Measurements from ENCODE around the gene HSPB6. TPM values are rescaled to one million over a fixed set of nuclear protein-coding genes. Genes with fewer than 3 reads are reported as not detected.
"Not testable (repeated sequence)": the region's sequence is repeated elsewhere in the genome, so short reads cannot be mapped to it uniquely, and the experiment has no call there.

HSPB6 gene
- 0.17 TPM in 1 of 2 replicates, not detected in the other for total RNA-seq (2014; rRNA removed; shearing (Covaris generic))
- polyA plus RNA-seq (2015; cell fraction: cytosol; rRNA removed) = 1.2 and 1.4 TPM in 2 replicates
- polyA plus RNA-seq (2015; cell fraction: nucleus; rRNA removed) = 0.31 and 1.0 TPM in 2 replicates

DNA sequence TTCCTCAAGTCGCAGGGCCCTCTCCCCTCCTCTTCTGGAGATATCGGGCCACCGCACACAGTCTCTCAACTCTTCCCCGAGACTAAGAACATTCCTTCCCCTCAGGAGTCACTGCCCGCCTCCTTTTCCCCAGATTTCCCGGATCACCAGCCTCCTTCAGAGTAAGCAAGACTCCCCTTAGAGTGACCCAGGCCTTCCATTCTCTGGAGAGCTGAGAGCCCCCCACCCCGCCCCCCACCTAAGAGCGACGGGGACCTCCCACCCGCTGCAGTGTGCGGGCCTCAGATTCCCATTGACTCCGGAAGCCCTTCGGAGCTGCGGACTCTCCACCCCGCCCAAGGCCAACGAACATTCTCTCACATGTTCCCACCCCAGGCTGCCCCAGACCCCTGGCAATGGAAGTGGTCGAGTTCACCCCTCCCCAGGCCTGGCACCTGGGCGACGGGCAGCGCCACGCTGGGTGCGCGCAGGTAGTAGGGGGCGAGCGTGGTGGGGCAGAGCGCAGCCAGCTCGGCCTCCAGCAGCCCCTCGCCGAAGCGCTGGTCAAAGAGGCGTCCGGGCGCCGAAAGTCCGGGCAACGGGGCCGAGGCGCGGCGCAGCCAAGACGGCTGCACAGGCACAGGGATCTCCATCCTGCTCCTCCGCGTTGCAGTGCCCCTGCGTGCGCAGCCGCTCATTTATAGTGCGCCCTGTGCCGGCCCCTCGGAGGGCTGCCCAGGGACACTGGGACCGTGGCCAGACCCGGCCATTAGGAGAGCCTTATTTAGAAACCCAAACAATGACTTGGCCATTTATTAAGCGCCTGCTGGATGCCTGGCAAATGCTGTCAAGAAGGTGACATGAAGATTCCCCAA lies at the start of gene HSPB6:
TSS of gene HSPB6 (minus strand) at position 653 of the 854 bp plus-strand sequence. CDS start at position 632, 21 bp downstream.
- no peak for DNase-seq (ENCODE audit: low read depth)

DNA sequence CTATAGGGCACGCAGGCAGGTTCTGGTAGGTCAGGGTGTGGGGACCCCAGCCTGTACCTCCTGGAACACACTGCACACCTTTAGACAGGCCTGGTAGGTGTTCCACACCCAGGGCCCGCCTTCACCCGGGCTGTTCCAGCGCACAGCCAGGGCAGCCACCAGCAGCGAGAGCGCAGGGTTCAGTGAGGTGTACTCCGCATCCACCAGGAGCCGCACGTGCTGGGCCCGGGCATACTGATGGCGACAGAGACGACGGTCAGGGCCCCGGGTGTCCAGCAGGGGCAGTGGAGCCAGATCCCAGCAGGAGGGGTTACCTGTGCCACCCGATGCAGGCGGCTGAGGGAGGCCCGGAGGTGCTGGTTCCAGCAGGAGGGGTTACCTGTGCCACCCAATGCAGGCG lies 49.8 kb upstream of the HSPB6 start:
- DNase-seq (ENCODE audit: low read depth) = no peak

DNA sequence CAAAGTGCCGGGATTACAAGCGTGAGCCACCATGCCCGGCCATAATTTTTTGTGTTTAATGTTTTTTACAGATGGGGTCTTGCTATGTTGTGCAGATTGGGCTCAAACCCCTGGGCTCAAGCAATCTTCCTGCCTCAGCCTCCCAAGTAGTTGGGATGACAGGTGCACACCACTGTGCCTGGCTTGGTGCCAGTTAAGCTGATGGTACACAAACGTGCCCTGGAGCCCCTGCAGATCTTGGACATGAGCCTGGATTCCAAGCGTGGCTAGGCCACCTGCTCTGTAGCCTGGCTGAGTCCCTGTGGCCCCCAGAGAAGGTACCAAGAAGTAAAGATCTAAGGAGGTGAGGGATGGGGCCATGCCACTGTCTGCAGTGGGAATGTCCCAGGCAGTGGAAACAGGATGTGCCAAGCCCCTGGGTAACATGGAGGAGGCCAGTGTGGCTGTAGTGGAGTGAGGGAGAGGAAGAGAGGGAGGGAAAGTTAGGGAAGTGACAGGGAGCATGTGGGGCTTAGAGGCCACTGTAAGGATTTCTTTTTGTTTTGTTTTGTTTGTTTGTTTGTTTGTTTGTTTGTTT lies 48.8 kb upstream of the HSPB6 start:
- no peak for DNase-seq (ENCODE audit: low read depth)

GRCh38 chr19:35801828-35802227 lies 45.0 kb upstream of the HSPB6 start:
- no peak for DNase-seq (ENCODE audit: low read depth)

DNA sequence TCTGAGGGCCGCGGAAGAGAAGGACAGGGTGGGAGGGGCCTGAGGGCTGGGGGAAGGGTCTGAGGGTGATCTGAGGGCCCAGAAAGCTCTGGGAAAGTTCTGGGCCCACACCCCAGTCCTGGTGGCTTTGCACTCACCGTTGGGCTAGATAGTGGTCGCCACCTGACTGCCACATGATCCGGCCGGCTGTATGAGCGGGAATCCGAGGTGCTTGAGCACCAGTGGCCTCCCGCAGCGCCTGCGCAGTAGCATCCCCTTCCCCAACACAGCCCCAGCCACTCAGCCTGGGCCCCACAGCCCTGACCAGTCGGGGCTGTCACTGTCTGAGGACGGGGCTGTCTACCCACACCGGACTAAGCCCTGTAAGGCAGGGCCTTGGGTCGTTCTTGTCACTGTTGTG lies 40.8 kb upstream of the HSPB6 start:
- DNase-seq (ENCODE audit: low read depth) = no peak

DNA sequence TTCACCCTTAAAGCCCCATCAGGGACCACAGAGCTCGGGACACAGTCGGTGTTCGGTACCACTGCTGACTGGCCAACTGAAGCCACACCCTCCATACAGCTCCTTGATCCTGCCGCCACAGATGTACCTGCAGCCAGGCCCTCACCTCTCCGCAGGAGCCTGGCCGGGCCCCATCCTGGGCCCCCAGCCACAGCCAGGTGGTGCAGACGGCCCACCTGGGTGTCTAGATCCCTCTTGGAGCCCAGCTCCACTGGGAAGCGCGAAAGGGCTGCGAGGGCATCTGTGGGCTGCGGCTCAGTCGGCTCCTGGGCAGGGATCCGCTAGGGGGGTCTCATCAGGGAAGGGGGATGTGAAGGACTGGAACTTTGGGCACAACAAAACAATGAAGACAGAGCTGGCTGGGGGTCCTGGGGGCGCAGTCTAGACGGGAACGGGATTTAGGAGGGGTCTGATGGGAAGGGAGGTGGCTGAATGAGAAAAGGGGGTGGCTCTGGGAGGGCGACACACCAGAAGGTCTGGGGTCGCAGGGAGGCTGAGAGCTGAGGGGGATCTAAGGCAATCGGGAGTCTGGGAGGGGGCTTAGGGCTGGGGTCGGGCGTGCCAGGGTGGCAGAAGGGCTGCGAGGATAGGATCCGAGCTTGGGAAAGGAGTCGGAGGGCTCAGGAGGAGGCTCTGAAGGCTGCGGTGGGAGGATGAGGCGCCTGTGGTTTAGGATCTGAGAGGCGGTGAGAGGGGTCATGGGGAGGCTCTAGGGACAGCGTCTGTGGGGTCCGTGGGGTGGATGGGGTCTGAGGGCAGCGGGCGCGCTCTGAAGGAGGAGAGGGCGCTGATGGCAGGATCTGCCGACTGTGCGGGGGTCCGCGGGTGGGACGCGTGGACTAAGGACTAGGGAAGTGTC lies 40.1 kb upstream of the HSPB6 start:
- DNase-seq (ENCODE audit: low read depth) = no peak

- not testable (repeated sequence) for DNase-seq (ENCODE audit: low read depth)
These were observed 38.7 kb upstream of the HSPB6 start for GRCh38 chr19:35795564-35795963.

DNA sequence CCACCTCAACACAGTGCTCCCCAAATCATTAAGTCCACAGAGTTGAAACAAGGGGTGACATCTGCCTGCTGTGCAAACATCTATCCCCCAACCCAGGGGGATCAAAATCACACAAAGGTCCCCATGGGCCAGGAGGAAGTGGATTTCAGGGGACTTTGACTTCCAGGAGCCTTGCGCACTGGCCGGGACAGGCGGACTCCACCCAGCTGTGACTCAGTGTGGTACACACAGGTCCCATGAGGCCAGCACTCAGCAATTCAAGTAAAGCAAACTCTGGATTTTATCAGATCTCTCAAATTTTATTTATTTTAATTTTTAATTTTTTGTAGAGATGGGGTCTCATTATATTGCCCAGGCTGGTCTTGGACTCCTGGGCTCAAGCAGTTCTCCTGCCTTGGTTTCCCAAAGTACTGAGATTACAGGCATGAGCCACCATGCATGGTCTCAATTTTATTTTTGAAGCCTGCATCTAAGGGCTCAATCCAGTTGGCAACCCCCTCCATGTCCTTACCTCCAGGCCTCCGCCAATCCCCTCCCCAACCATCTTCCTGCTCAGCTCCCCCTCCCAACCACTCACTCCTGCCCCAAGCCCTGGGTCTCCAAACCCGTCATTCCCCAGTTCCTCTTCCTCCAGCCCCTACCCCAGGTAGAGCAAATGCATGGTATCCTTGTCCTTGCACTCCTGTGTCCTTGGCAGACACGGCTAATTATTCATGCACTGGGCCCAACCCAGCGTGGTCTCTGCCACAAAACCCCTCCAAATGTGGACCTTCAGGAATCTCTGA lies 36.7 kb upstream of the HSPB6 start:
- no peak for DNase-seq (ENCODE audit: low read depth)

GRCh38 chr19:35792888-35793287 lies 36.1 kb upstream of the HSPB6 start:
- no peak for DNase-seq (ENCODE audit: low read depth)

- no peak for DNase-seq (ENCODE audit: low read depth)
These were observed 35.5 kb upstream of the HSPB6 start for GRCh38 chr19:35792312-35792711.

DNA sequence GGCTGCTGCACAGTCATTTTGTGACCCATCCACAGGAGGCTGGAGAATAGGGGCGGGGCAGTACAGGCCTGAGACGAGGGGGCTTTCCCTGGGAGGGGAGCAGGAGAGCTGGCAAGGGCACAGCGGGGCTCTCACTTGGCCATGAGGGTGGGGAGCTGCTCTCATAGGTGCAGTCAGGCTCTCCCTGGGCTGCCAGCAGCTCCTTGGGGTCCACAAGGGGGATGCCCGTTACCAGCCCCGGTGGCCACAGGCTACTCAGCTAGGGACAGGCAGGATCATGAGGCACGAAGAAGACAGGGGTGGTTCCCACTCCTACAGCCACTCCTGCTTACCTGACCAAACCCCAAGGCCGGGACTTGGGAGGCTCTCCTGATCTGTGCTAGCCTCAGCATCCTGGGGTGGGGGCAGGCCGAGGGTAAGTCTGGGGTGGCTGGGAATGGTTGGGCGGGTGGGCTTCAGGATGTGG lies 35.0 kb upstream of the HSPB6 start:
- no peak for DNase-seq (ENCODE audit: low read depth)

DNA sequence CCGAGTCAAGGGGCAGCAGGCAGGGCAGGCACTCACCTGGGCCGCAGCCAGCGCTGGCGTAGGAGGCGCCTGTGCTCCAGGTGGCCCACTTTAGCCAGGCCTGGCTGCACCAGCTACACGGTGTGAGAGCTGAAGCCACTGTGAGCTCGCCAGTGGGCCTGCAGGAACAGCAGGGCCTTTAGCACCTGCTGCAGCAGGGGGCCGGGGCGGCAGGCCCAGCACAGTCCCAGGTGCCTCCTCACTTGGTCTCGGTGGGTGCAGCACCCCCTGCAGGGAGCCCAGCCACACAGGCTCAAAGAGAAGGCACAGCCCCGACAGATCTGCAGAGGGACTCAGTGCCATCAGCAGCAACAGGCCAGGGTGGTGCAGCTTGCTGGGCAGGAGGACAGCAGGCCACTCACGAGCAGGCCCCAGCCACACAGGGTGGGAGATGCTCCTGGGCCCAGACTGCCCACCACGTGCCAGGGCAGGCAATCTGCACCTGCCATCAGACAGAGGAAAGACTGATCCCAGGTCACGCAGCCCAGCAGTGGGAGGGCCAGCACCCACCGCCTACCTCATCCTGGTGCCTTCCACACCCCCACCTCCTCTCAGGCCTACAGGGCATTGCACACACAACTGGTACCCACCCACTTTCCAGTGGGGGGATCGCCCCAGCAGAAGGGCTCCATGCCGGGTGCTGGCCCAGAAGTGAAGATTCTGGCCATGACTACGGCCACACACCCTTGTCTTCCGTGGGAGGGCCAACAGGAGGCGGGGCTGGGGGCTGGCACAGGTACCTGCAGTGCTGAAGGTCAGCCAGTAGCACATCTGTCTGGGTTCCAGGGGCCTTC lies 34.4 kb upstream of the HSPB6 start:
- DNase-seq (ENCODE audit: low read depth) = no peak

DNA sequence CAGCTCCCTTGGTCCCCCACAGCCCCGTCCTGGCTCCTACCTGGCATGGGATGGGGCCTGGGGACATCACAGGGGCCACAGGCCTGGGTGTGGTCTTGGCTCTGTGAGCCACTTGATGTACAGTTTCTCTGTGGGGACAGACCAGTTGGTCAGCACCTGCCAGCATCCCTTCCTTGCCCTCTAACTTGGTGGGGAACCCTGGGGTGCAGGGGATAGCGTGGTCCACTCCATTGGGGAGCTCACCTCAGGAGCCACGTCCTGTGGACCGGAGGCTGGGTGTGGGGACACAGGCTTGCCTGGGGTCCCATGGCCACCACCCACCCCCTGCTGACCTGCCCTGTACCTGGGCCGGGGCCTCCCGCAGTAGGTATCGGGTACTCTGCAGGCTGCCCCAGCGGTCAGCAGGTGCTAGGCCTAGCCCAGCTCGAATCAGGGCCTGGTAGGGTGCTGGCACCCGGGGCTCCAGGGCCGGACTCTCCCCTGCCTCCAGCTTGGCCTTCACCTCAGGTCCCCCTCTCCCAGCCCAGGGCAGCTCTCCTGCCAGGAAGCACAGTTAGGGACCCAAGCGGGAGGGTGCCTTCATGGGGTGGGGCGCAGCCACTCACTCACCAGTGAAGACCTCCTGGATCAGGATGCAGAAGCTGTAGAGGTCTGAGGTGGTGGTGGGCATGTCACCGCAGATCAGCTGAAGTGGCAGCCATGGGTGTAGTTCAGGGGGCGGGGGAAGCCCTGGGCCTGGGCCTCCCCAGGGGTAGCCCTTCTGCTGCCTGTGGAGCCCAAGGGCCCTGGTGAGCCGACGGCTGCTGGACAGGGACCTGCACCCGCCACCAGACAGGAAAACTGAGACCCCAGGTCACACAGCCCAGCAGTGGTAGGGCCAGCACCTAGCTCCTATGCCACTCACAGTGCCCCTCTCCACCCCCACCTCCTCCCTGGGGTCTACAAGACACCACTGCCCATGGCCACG lies 33.4 kb upstream of the HSPB6 start:
- no peak for DNase-seq (ENCODE audit: low read depth)

DNA sequence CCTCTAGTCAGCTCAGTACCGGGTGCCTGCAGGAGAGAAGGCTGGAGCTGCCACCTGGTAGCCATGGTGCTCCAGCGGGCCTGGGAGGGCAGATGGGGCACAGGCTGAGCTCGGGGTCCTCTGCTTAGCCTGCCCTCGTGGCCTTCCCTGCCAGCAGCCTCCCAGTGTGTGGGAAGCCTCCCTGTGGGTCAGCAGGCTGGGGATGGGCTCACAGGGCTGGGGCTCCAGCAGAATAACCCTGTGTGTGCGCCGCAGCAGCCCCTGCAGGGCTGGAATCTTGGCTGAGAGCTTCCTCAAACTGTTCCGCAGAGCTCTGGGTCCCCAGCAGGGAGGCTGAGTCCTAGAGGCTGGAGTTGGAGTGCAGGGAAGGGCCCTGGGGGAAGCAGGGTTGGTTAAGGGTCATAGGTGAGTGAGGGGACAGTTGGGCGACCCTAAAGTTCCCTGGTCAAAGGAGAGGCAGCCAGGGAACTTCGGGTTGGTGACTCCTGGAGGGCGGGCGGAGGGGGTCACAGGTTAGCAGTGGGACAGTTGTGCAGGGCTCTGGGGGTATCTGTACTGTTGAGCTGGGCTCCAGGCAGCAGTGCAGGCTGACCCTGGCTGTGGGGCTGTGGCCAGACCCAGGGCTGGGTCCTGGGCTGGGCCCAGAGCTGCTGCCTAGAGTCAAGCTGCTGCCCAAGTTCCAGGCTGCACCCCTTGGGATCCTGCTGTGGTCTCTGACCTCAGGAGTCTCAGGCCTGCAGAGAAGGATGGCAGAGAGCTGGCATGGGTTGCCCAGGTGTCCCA lies 32.6 kb upstream of the HSPB6 start:
- no peak for DNase-seq (ENCODE audit: low read depth)

DNA sequence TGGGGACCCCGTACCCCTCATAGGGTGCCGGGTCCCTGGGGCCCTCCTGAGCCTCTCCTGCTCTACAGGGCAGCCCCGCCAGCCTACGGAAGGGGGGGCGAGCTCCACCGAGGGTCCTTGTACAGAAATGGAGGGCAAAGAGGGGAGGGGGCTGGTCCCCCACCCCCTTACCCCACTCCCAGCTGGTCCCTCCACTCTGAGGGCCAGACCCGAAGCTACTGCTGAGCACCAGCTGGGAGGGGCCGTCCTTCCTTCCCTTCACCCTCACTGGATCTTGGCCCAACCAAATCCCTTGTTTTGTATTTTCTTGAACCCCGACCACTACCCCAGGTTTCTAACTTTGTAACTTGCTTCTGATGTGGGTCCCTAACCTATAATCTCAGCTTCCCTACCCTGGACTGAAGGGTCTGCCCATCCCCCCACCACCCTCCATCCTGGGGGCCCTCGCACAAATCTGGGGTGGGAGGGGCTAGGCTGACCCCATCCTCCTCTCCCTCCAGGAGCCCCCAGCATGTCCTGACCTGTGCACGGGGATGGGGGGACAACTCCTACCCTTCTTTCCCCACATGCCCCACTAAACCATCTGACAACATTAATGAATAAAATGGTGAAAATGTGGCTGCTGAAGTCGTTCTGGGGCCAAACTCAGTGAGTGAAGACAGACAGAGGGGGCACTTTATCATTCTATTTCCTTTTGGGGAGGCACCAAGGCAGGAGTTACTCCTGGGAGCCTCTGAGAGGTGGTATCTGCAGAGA lies 31.6 kb upstream of the HSPB6 start:
- DNase-seq (ENCODE audit: low read depth) = no peak

DNA sequence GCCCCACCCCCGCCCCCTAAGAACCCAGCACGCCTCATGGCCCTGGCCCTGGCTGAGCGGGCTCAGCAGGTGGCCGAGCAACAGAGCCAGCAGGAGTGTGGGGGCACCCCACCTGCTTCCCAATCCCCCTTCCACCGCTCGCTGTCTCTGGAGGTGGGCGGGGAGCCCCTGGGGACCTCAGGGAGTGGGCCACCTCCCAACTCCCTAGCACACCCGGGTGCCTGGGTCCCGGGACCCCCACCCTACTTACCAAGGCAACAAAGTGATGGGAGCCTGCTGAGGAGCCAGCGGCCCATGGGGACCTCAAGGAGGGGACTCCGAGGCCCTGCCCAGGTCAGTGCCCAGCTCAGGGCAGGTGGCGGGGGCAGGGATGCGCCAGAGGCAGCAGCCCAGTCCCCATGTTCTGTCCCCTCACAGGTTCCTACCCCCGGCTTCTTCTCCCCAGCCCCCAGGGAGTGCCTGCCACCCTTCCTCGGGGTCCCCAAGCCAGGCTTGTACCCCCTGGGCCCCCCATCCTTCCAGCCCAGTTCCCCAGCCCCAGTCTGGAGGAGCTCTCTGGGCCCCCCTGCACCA lies 30.5 kb upstream of the HSPB6 start:
- DNase-seq (ENCODE audit: low read depth) = no peak

Data from HT1080 (cell line).